Gastroesophageal sphincter (tissue), 3 donors: ENCODE data around the gene DDHD1.

Source experiments
- CTCF ChIP-seq, 4 experiments: fragments of 200-600 bp in 2 of 4; fragments of 450-650 bp in 2 of 4; sonication (generic) in 1 of 4; IDR thresholded peaks; one replicate each; pipeline ENCODE4 v1.5.1; 2017 to 2019; ENCODE audit warnings: antibody characterized with exemption in 4 of 4, mild to moderate bottlenecking in 2 of 4, moderate library complexity in 2 of 4
- EP300 ChIP-seq: sonication (generic); formaldehyde crosslinking; IDR thresholded peaks from one replicate; pipeline ENCODE4 v1.6.1; 2017; ENCODE audit warnings: antibody characterized with exemption, mild to moderate bottlenecking
- POLR2A ChIP-seq, 2 donors: fragments of 450-650 bp; IDR thresholded peaks; one replicate each; pipeline ENCODE4 v1.6.1; 2017; ENCODE audit warnings: antibody characterized with exemption in 2 of 2, mild to moderate bottlenecking in 2 of 2, moderate library complexity in 1 of 2

- TF ChIP-seq EP300, result no peak
- TF ChIP-seq POLR2A (IDR thresholded peaks at IDR 0.05), result no peak
- no peak for TF ChIP-seq CTCF (IDR thresholded peaks at IDR 0.05)
These were observed 166.1 kb downstream of the DDHD1 start for GRCh38 chr14:52987042-52987441.
